HG02798 (cell line): ENCODE results near the gene TRIM2.

Experiments
- ATAC-seq: cut with Tn5 transposase; IDR thresholded peaks from one replicate; pipeline ENCODE4 v1.9.1; 2021; ENCODE audit warnings: mild to moderate bottlenecking; ENCODE audit not compliant: unreplicated experiment, poor library complexity

Gene TRIM2

GRCh38 chr4:153244969-153245368 is 40.7 kb downstream of the TRIM2 start:
- ATAC-seq = no peak

- ATAC-seq = no peak
These were observed 41.5 kb downstream of the TRIM2 start for GRCh38 chr4:153245775-153246174.

GRCh38 chr4:153246446-153247115 is 42.3 kb downstream of the TRIM2 start:
- no peak for ATAC-seq

- no peak for ATAC-seq
These were observed 42.9 kb downstream of the TRIM2 start for GRCh38 chr4:153247116-153247490.

GRCh38 chr4:153248641-153249198 is 44.5 kb downstream of the TRIM2 start:
- ATAC-seq = peak; percentile 5

GRCh38 chr4:153249199-153250041 is 45.2 kb downstream of the TRIM2 start:
- ATAC-seq = peak; percentile 99

- no peak for ATAC-seq
These were observed 47.9 kb downstream of the TRIM2 start for GRCh38 chr4:153252122-153252521.

- no peak for ATAC-seq
These were observed 51.0 kb downstream of the TRIM2 start for GRCh38 chr4:153255233-153255632.

- ATAC-seq = peak; percentile 71
These were observed 52.9 kb downstream of the TRIM2 start for GRCh38 chr4:153257151-153257620.

GRCh38 chr4:153257991-153258390 is 53.7 kb downstream of the TRIM2 start:
- ATAC-seq = no peak

- ATAC-seq = no peak
These were observed 54.5 kb downstream of the TRIM2 start for GRCh38 chr4:153258750-153259149.

- no peak for ATAC-seq
These were observed 55.4 kb downstream of the TRIM2 start for GRCh38 chr4:153259661-153260060.

GRCh38 chr4:153260132-153260531 is 55.9 kb downstream of the TRIM2 start:
- no peak for ATAC-seq

- ATAC-seq = no peak
These were observed 56.5 kb downstream of the TRIM2 start for GRCh38 chr4:153260553-153261300.

GRCh38 chr4:153261461-153261860 is 57.2 kb downstream of the TRIM2 start:
- ATAC-seq = no peak

GRCh38 chr4:153261914-153262313 is 57.7 kb downstream of the TRIM2 start:
- ATAC-seq = no peak

- no peak for ATAC-seq
These were observed 61.2 kb downstream of the TRIM2 start for GRCh38 chr4:153265306-153266047.

GRCh38 chr4:153266988-153267387 is 62.7 kb downstream of the TRIM2 start:
- no peak for ATAC-seq

GRCh38 chr4:153267890-153268289 is 63.6 kb downstream of the TRIM2 start:
- ATAC-seq = no peak

GRCh38 chr4:153268295-153268694 is 64.1 kb downstream of the TRIM2 start:
- ATAC-seq = no peak
